Panc1 (cell line): ENCODE data around the gene HSD17B7.

Experiments used
- CTCF ChIP-seq: fragments of 450-650 bp; IDR thresholded peaks from 2 replicates; pipeline ENCODE4 v1.5.1; 2017; ENCODE audit warnings: mild to moderate bottlenecking
- POLR2AphosphoS5 ChIP-seq: IDR thresholded peaks from 2 replicates; pipeline ENCODE4 v1.6.1; 2012; ENCODE audit warnings: mild to moderate bottlenecking, low read depth, low read length, moderate library complexity
- REST ChIP-seq, 2 experiments: IDR thresholded peaks; 2 replicates each; pipeline ENCODE4 v1.6.1; 2011 to 2012; ENCODE audit warnings: low read depth in 2 of 2, control low read depth in 1 of 2, low read length in 1 of 2, mild to moderate bottlenecking in 1 of 2, moderate library complexity in 1 of 2; ENCODE audit not compliant: insufficient read depth in 1 of 2

DNA sequence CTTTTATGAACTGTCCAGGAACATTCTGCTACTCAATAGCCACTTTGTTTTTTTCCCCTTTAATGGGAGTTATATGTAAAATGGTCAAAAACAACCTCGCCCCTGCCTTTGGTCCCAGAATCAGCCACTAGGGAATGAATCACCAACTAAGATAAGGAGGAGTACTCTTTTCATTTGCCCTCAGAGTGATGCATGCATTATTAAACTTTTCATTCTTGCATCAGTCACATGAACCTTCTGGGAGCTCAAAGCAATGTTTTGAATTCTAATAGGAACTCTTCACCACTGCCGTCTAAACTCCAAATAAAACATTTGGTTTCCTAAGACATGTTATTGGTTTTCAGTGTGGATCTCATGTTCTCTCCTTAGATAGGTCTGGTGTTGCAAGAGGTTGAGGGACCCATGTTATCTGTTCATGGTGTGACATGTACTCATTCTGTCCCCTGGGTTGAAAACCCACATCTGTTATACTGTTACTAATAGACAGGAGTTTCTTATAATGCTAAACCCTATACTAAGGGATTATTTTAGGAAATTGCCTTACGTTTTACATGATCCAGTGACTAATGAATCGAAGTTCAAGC is 17.8 kb upstream of the HSD17B7 start:
- TF ChIP-seq CTCF (no peak), POLR2AphosphoS5 (no peak), REST (IDR thresholded peaks at IDR 0.05; ENCODE audit: insufficient read depth in 1 of 2, low read depth in 2 of 2, low read length in 1 of 2) (no peak)
